GM18870 (cell line): ENCODE measurements around the gene GGA1.
"Not testable (repeated sequence)": the region's sequence is repeated elsewhere in the genome, so short reads cannot be mapped to it uniquely, and the experiment has no call there.

Experiments used
- ATAC-seq: cut with Tn5 transposase; IDR thresholded peaks from one replicate; pipeline ENCODE4 v1.9.1; 2021; ENCODE audit warnings: moderate library complexity; ENCODE audit not compliant: unreplicated experiment

Gene GGA1

DNA sequence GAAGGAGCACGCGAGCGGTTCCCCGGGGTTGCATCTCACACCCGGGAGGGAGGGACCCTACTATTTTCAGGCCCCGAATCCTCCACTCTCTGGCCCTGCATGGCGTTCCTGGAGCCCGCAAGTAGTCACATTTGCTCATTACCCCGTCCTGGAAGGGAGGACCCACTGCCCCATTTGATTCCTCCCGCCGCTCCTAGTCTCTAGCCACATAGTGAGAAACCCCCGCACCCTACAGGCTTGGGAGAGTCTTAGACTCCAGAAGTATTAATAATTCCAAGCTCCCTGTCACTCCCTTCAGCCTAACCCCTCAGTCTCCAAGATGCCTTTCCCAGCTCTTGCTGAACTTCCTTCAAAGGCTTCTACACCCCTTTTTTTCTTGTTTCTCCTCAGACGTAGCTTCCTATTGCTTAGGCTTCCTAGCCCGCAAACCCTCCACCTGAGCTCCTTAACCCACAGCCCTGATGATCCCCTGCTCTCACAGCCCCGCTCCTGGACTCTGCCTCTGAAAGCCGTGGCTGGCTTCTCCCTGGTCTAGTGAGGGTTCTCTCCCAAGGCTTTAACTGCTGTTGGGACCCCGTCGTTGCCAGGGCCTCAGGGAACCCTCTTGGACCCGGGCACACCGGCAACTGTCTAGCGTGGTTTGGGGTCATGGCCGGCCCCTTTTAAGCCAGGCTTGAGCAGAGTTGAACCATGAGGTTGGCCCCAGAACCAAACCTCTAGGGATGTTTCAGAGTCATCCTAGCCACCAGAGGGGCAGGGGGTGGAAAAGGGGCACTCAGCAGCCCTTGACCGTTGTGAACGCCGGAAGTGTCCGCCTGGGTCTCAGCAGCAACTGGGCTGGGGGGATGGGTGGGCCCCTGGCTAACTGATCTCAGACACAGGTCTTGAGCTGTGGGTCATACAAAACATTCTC, 862 bp downstream of the GGA1 start:
- no peak for ATAC-seq

DNA sequence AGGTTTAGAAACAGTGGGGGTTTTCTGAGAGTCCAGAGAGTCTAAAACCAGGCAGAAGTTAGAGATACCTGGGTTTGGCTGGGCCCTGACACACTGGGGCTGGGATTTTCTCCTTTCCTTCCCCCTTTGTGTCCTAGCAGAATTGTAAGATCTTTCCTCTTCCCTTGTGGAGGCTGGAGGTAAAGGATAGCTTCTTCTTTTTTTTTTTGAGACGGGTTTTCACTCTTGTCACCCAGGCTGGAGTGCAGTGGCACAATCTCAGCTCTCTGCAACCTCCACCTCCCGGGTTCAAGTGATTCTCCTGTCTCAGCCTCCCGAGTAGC, 1.5 kb downstream of the GGA1 start:
- ATAC-seq = not testable (repeated sequence)

DNA sequence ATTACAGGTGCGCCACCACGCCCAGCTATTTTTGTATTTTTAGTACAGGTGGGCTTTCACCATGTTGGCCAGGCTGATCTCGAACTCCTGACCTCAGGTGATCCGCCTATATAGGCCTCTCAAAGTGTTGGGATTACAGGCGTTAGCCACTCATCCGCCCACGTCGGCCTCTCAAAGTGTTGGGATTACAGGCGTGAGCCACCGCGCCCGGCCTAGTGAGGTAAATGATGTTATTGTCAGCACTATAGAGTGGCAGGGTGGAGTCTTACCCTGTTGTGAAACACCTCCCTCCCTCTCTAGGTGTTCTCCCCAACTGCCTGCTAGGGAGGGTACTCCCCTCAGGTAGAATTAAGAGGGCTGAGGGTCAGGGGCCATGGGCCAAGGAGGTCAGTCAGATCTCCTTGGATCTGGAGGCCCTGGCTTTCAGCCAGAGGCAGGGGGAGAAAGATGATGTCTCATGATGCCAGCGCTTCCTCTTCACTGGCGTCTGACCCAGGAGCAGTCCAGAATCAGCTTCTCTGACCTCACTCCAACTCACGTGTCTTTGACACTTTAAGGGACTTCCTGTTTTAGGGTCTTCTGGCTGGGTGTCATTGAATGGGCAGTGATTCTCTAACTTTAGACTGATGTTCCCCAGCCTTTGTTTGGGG, 2.0 kb downstream of the GGA1 start:
- no peak for ATAC-seq

DNA sequence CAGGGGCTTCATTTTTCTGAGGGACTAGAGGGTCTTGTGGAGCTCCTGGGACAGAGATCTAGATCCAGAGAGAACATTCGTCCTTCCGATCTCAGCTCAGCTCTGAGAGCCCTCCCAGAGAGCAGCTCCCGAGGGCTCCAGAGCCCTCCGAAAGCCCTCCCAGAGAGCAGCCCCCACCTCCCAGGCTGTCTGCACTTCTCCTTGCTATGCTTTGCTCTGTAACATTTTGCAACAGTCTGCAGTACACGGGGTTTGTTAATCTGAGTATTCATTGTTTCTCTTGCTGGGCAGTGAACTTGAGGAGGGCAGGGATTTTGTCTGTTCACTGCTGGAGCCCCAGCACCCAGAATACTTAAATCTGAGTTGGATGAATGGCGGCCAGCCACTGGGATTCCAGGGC, 2.6 kb downstream of the GGA1 start:
- ATAC-seq = no peak

DNA sequence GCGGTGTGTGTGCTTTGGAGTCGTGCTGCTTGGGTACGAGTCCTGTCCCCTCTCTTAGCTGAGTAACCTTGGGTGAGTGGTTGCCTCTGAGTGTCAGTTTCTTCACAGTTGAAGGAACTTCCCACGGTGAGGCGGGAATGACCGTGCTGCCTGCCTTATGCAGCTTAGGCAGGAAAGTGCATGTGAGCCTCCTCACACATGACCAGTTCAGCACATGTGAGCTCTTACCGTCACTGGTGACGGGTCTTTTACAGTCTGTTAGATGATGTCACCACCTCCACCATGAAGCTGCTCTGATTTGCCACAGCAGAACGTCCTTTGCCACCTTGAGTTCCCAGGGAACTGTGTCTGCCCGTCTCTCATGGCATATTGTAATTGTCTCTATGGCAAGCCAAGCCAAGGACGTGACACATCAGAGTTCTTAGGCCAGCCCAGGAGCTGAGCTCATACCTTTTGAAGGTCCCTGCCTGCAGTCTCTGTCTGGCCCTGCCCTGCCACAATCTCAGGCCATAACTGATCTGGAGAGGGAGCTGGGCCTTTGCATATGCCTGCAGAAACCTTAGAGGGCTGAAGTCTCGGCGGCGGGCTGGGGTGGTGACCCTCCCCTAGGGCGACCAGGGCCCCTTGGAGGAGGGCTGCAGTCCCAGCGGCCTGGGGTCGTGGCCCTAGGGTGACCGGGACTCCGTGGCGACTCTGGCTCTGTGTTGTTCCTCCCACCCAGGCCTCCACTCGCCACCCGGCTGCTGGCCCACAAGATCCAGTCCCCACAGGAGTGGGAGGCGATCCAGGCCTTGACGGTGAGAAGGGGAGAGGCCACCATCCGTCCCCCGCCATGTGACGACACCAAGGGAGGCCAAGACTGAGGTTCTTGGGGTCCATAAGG, 7.8 kb downstream of the GGA1 start:
- ATAC-seq = no peak

GRCh38 chr22:37617431-37617830, 8.8 kb downstream of the GGA1 start:
- ATAC-seq = no peak

DNA sequence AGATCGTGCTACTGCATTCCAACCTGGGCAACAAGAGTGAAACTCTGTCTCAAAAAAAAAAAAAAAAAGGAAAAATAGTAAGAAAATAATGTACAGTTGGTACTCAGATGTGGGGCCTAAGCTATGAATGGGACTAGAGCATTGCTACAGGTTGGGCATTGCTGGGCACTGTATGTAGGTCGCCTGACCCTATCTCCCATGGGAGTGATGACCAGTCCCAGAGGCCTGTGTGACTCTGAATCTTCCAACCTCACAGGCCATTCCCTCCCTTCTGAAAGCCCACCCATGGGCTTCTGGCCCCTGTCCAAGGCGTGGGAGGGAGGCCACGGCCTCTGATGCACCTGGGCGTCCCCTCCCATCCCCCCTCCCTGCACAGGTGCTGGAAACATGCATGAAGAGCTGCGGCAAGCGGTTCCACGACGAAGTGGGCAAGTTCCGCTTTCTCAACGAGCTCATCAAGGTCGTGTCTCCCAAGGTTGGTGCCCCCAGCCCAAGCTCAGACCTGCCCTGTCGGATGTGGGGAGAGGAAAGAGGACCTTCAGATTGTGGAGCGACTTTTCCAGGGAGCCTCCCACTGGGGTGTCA, 9.5 kb downstream of the GGA1 start:
- ATAC-seq = no peak

- no peak for ATAC-seq
These were observed 10.0 kb downstream of the GGA1 start for GRCh38 chr22:37618674-37619073.

GRCh38 chr22:37619991-37620390, 11.4 kb downstream of the GGA1 start:
- no peak for ATAC-seq

GRCh38 chr22:37621352-37621860, 12.8 kb downstream of the GGA1 start:
- no peak for ATAC-seq

DNA sequence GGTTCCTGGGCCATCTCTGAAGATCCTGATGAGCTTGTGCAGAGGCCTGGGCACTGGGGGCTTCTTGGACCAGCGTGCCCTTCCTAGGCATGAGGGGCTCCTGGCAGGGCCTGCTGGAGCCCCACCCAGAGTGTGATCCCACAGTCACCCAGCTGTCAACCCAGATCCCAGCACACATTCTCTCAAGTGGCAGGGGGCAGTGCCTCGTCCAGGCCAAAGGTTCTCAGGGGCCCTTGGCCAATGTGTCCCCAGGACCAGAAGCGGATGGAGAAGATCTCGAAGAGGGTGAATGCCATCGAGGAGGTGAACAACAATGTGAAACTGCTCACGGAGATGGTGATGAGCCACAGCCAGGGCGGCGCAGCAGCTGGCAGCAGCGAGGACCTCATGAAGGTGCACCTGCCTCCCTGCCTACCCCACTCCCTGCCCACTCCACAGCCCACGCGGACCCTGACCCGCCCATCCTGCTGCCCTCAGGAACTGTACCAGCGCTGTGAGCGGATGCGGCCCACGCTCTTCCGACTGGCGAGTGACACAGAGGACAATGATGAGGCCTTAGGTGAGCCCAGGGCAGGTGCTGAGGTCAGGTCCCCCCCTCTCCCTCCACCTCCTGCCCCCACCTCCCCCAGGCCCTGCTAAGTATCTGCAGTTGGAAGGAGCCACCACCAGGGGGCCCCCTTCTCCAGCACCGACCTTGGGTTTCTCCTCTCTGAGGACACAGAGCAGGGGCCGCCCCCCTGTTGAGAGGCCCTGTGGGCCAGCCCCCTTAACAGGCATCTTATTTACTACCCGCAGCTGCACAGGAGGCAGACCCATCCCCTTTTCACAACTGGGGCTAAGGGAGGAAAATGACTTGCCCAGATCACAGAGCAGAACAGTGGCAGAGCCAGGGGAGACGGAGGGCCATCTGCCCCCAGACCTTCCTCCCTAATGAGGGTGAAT, 14.7 kb downstream of the GGA1 start:
- no peak for ATAC-seq

- ATAC-seq = no peak
These were observed 15.4 kb downstream of the GGA1 start for GRCh38 chr22:37624017-37624365.

DNA sequence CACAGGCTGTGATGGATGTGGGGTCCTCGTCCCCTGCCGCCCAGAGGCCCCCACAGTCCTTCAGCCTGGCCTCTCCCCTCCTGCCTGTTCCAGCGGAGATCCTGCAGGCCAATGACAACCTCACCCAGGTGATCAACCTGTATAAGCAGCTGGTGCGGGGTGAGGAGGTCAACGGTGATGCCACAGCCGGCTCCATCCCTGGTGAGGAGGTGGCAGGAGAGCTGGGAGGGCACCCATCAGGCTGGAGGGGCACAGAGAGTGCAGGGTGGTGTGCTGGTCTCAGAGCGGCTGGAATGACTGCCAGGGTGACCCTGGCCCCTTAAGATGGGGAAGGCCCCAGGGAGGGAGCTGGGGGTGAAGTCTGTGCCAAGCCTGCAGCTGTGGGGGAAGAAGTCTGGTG, 16.2 kb downstream of the GGA1 start:
- ATAC-seq = no peak

GRCh38 chr22:37625737-37626136, 17.1 kb downstream of the GGA1 start:
- ATAC-seq = no peak

GRCh38 chr22:37626144-37626543, 17.5 kb downstream of the GGA1 start:
- ATAC-seq = no peak

- no peak for ATAC-seq
These were observed 18.0 kb downstream of the GGA1 start for GRCh38 chr22:37626556-37627075.

GRCh38 chr22:37627121-37627520, 18.5 kb downstream of the GGA1 start:
- no peak for ATAC-seq

GRCh38 chr22:37627545-37627944, 18.9 kb downstream of the GGA1 start:
- ATAC-seq = no peak

- no peak for ATAC-seq
These were observed 20.2 kb downstream of the GGA1 start for GRCh38 chr22:37628830-37629229.

DNA sequence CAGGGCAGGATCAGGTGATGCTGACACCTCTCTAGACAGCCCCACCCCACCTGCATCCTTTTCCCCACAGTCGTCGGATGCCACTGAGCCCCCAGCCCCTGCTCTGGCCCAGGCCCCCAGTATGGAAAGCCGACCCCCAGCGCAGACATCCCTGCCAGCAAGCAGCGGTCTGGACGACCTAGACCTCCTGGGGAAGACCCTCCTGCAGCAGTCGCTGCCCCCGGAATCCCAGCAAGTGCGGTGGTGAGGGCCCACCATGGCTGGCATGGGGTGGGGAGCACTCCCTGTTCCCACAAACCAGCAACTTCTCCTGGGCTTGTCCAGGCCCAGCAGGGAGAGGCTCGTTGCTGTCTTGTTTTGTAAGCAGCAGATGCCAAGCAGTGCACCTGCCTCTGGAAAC, 21.3 kb downstream of the GGA1 start:
- ATAC-seq = no peak
